PC-3 (cell line): Measurements from ENCODE around the gene IL11. TPM values are rescaled to one million over a fixed set of nuclear protein-coding genes. Genes with fewer than 3 reads are reported as not detected.

Experiments used
- ATAC-seq: fragments of 200-7000 bp; cut with Tn5 transposase; 2 replicates; pipeline ENCODE4 v1.9.1; 2020; ENCODE audit warnings: mild to moderate bottlenecking, moderate library complexity
- BruUV-seq: library from RNA; stranded (reverse); fragments of 400-500 nt; replicated peaks from 2 replicates; lab custom pipeline; 2021; lab: Mats Ljungman, UMichigan
- CTCF ChIA-PET: fragments of 300-600 bp; sonication (Branson Sonifier 250); formaldehyde crosslinking; loops from one replicate; lab custom pipeline; 2022; ENCODE audit warnings: antibody characterized with exemption; lab: Charles Lee
- POLR2A ChIA-PET: fragments of 300-600 bp; sonication (Branson Sonifier 250); formaldehyde crosslinking; loops from one replicate; lab custom pipeline; 2022; ENCODE audit warnings: antibody characterized with exemption; ENCODE audit not compliant: unreplicated experiment; lab: Charles Lee
- DNase-seq: peaks from one replicate; pipeline ENCODE4 v3.0.0-alpha.2; 2015
- H2AFZ ChIP-seq: fragments of 300-600 bp; sonication (generic); 2 replicates; pipeline ENCODE4 v1.6.0; 2016; ENCODE audit warnings: antibody characterized with exemption, low read length
- H3F3A ChIP-seq: fragments of 300-600 bp; sonication (generic); one replicate; pipeline ENCODE4 v1.6.0; 2017; ENCODE audit warnings: antibody characterized with exemption, low read length, control low read depth, mild to moderate bottlenecking; ENCODE audit not compliant: unreplicated experiment
- H3K27ac ChIP-seq: fragments of 300-600 bp; sonication (generic); 2 replicates; pipeline ENCODE4 v1.5.1; 2016; ENCODE audit warnings: mild to moderate bottlenecking, low read length
- H3K27me3 ChIP-seq: fragments of 300-600 bp; sonication (generic); 2 replicates; pipeline ENCODE4 v1.6.1; 2016; ENCODE audit warnings: low read length, mixed read lengths
- H3K36me3 ChIP-seq: fragments of 300-600 bp; sonication (generic); 2 replicates; pipeline ENCODE4 v1.6.1; 2016; ENCODE audit warnings: low read depth, mixed run types, low read length, mixed read lengths
- H3K4me1 ChIP-seq: fragments of 300-600 bp; sonication (generic); 2 replicates; pipeline ENCODE4 v1.5.1; 2016; ENCODE audit warnings: low read length; ENCODE audit not compliant: insufficient read depth
- H3K4me2 ChIP-seq: fragments of 300-600 bp; sonication (generic); 2 replicates; pipeline ENCODE4 v1.6.0; 2016; ENCODE audit warnings: low read length
- H3K4me3 ChIP-seq: fragments of 300-600 bp; sonication (generic); 2 replicates; pipeline ENCODE4 v1.5.1; 2016; ENCODE audit warnings: mild to moderate bottlenecking, low read length, mixed read lengths
- H3K79me2 ChIP-seq: fragments of 300-600 bp; sonication (generic); 2 replicates; pipeline ENCODE4 v1.6.1; 2017; ENCODE audit warnings: low read length, mixed read lengths
- H3K9ac ChIP-seq: fragments of 300-600 bp; sonication (generic); 2 replicates; pipeline ENCODE4 v1.6.0; 2016; ENCODE audit warnings: mild to moderate bottlenecking, low read length
- H3K9me2 ChIP-seq: fragments of 300-600 bp; sonication (generic); replicated peaks from 2 replicates; pipeline ENCODE4 v1.6.1; 2016; ENCODE audit warnings: mixed run types, low read length, mixed read lengths
- H3K9me3 ChIP-seq: fragments of 300-600 bp; sonication (generic); 2 replicates; pipeline ENCODE4 v1.6.1; 2016; ENCODE audit warnings: low read length, mixed read lengths
- H4K20me1 ChIP-seq: fragments of 300-600 bp; sonication (generic); 2 replicates; pipeline ENCODE4 v1.6.1; 2016; ENCODE audit warnings: low read length, mixed read lengths
- CTCF ChIP-seq: fragments of 300-600 bp; sonication (generic); conservative IDR thresholded peaks from 2 replicates; pipeline ENCODE4 v1.5.1; 2017; ENCODE audit warnings: antibody characterized with exemption, low read depth, mild to moderate bottlenecking, low read length
- EZH2 ChIP-seq: fragments of 300-600 bp; sonication (generic); IDR thresholded peaks from one replicate; pipeline ENCODE4 v1.6.1; 2017; ENCODE audit warnings: antibody characterized with exemption, mild to moderate bottlenecking, low read length; ENCODE audit not compliant: unreplicated experiment
- EZH2phosphoT487 ChIP-seq: fragments of 300-600 bp; sonication (generic); IDR thresholded peaks from 2 replicates; pipeline ENCODE4 v1.6.1; 2018; ENCODE audit warnings: mild to moderate bottlenecking, antibody characterized with exemption, low read length, borderline replicate concordance
- intact Hi-C: fragments of 100-400 bp; cut with micrococcal nuclease; formaldehyde crosslinking; loops from 2 replicates; pipeline ENCODE4 v1.9.0; 2023
- total RNA-seq: library from RNA; depleted of rRNA; stranded (reverse); fragments of >200 nt; gene quantifications from 2 replicates; pipeline ENCODE4 v1.2.3, GENCODE V29; 2014

IL11 gene
- total RNA-seq, 1 experiment from 2014 or later = 7.5 TPM

DNA sequence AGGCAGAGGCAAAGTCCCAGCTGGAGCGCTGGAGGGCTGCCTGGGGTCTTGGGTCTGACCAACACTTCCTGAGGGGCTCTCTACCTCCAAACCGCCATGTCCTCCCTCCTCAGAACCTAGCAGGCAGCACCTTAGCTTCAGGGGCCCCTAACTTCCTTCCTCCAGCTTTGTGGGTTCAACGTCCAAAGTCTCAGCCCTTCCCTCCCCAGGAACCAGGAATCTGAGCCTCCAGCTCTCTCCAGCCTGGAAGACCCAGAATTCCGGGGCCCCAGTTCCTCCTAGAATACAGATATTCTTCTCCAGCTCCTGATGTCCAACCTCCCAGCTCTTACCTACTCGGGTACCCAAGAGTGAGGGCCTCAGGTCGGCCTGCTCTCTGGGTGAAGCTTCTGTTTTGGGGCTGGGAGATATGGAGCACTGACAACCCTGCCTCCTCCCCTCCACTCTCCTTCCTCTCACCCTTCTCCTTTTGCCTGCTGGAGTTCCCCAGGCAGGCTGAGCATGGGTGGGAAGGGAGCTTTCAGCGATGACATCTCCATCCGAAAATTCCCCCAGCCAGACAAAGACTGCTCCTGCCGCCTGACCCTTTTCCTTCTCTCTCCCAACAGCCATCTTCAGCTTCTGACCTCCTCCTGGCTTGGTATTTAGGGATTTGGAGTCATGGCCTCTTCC lies 48.7 kb downstream of the IL11 start:
- H3K9ac ChIP-seq = no peak overlapping the region
- DNase-seq = no peak
- H3K27ac ChIP-seq = no peak overlapping the region
- no peaks in the 10 kb centered on the region for H3K79me2 ChIP-seq
- H3F3A ChIP-seq = no peaks in the 10 kb centered on the region
- H3K4me2 ChIP-seq = no peak overlapping the region
- ChIA-PET POLR2A (interaction anchor here (0.6 kb wide), 1 partner anchor 18 kb away, joined by 4 read pairs; the partner anchor contains the start of gene KMT5C), CTCF (no interaction called here)
- intact Hi-C loops = no loop called here
- no peak overlapping the region for H3K4me3 ChIP-seq
- no peaks in the 10 kb centered on the region for H3K9me2 ChIP-seq
- TF ChIP-seq EZH2 = no peak
- TF ChIP-seq EZH2phosphoT487 = no peak
- TF ChIP-seq CTCF = no peak
- no peaks in the 10 kb centered on the region for H4K20me1 ChIP-seq
- no peaks in the 10 kb centered on the region for H3K27me3 ChIP-seq
- H3K4me1 ChIP-seq = no peaks in the 10 kb centered on the region
- no peaks in the 10 kb centered on the region for H3K36me3 ChIP-seq
- H3K9me3 ChIP-seq = no peaks in the 10 kb centered on the region
- H2AFZ ChIP-seq = no peak overlapping the region
- no TSS peak for BruUV-seq
- ATAC-seq = no peak

DNA sequence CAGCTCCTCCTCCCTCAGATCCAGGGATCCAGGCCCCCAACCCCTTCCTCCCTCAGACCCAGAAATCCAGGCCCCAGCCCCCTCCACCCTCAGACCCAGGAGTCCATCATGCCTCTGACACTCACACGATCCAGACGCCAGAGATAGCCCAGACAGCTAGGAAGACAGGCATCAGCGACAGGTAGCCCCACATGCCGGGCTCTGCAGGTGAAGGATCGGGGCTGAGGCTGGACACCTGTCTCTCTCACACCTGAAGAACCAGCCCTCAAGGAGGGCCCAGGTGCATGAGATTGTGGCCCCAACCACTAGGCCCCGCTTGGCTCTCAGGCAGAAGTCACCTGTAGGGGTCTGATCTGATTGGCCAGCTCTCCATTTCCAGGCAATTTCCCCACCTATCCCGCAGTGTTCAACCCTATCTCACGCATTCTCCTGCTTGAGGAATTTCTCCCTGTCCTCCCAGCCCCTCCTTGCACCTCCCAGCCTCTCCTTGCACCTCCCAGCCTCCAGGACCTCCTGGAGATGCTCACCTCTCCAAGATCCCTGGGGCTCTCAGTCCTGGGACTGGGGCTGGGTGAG lies 49.3 kb downstream of the IL11 start:
- ChIA-PET CTCF (no interaction called here), POLR2A (interaction anchor here (0.6 kb wide), 1 partner anchor 18 kb away, joined by 4 read pairs; the partner anchor contains the start of gene KMT5C)
- no TSS peak for BruUV-seq
- intact Hi-C loops = no loop called here
- no peaks in the 10 kb centered on the region for H3K27me3 ChIP-seq
- H3K9me3 ChIP-seq = no peaks in the 10 kb centered on the region
- H3K9ac ChIP-seq = no peak overlapping the region
- no peaks in the 10 kb centered on the region for H3K36me3 ChIP-seq
- H3K4me2 ChIP-seq = no peak overlapping the region
- H3K4me1 ChIP-seq = no peaks in the 10 kb centered on the region
- H3K9me2 ChIP-seq = no peaks in the 10 kb centered on the region
- TF ChIP-seq CTCF (no peak), EZH2 (no peak), EZH2phosphoT487 (no peak)
- H4K20me1 ChIP-seq = no peaks in the 10 kb centered on the region
- no peak overlapping the region for H3K27ac ChIP-seq
- no peaks in the 10 kb centered on the region for H3K79me2 ChIP-seq
- H3K4me3 ChIP-seq = no peak overlapping the region
- H2AFZ ChIP-seq = no peak overlapping the region
- DNase-seq (no peak), ATAC-seq (no peak)
- H3F3A ChIP-seq = no peaks in the 10 kb centered on the region

DNA sequence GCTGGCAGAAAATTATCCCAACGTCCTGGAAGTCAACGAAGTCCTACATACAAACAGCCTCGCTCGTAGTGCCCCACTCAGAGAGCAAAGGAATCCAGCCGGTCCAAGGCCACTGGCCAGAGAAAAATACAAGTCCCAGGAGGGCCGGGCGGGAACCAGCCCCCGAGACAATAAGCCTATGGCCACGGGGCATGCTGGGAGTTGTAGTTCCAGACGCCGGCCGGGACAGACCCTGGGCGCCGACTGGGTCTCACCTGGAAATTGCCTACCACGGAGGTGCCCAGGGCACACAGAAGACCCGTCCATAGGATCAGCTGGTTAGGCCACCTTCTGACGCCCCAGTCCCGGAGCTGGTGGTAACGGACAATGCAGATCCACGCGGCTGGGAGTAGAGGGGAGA lies 50.5 kb downstream of the IL11 start:
- peak; percentile 37; the same call in 1 of the 2 replicates for ATAC-seq
- no peak for DNase-seq
- H3K9me3 ChIP-seq = no peaks in the 10 kb centered on the region
- H3K4me1 ChIP-seq = no peaks in the 10 kb centered on the region
- H2AFZ ChIP-seq = no peak overlapping the region
- H3K4me2 ChIP-seq = no peak overlapping the region
- no peaks in the 10 kb centered on the region for H3K36me3 ChIP-seq
- H4K20me1 ChIP-seq = no peaks in the 10 kb centered on the region
- TF ChIP-seq EZH2 (no peak), CTCF (no peak), EZH2phosphoT487 (no peak)
- ChIA-PET POLR2A (no interaction called here), CTCF (no interaction called here)
- no peaks in the 10 kb centered on the region for H3K79me2 ChIP-seq
- H3K9ac ChIP-seq = no peak overlapping the region
- H3F3A ChIP-seq = no peaks in the 10 kb centered on the region
- H3K9me2 ChIP-seq = no peaks in the 10 kb centered on the region
- H3K27me3 ChIP-seq = no peaks in the 10 kb centered on the region
- intact Hi-C loops = no loop called here
- no peak overlapping the region for H3K27ac ChIP-seq
- no peak overlapping the region for H3K4me3 ChIP-seq
- no TSS peak for BruUV-seq
